IgD-negative memory B cell (primary cell): ENCODE results near the gene MYL10. TPM values are rescaled to one million over a fixed set of nuclear protein-coding genes. Genes with fewer than 3 reads are reported as not detected.

ENCODE experiments used
- H3K27ac Mint-ChIP-seq, 3 donors: one replicate each; pipeline ENCODE4 v1.8.0; 2020 to 2022; ENCODE audit warnings: mild to moderate bottlenecking in 3 of 3, mixed read lengths in 3 of 3, moderate library complexity in 1 of 3
- H3K27me3 Mint-ChIP-seq: one replicate; pipeline ENCODE4 v1.8.0; 2021; ENCODE audit warnings: mixed read lengths
- H3K36me3 Mint-ChIP-seq: one replicate; pipeline ENCODE4 v1.8.0; 2020; ENCODE audit warnings: mild to moderate bottlenecking, mixed read lengths
- H3K4me1 Mint-ChIP-seq, 3 donors: one replicate each; pipeline ENCODE4 v1.8.0; 2020 to 2022; ENCODE audit warnings: mixed read lengths in 3 of 3, mild to moderate bottlenecking in 1 of 3
- H3K4me3 Mint-ChIP-seq, 4 donors: one replicate each; pipeline ENCODE4 v1.8.0; 2020 to 2022; ENCODE audit warnings: mild to moderate bottlenecking in 4 of 4, mixed read lengths in 4 of 4, moderate library complexity in 3 of 4
- H3K9me3 Mint-ChIP-seq, 3 donors: one replicate each; pipeline ENCODE4 v1.8.0; 2020 to 2021; ENCODE audit warnings: mixed read lengths in 3 of 3, mild to moderate bottlenecking in 1 of 3
- polyA plus RNA-seq: library from polyadenylated mRNA; unstranded; fragments of 300-500 nt; fragmentation: Illumina TruSeq; gene quantifications from one replicate; pipeline ENCODE4 v1.2.3, GENCODE V29; 2021

MYL10 gene
- polyA plus RNA-seq, 1 donor from 2014 or later = not detected

DNA sequence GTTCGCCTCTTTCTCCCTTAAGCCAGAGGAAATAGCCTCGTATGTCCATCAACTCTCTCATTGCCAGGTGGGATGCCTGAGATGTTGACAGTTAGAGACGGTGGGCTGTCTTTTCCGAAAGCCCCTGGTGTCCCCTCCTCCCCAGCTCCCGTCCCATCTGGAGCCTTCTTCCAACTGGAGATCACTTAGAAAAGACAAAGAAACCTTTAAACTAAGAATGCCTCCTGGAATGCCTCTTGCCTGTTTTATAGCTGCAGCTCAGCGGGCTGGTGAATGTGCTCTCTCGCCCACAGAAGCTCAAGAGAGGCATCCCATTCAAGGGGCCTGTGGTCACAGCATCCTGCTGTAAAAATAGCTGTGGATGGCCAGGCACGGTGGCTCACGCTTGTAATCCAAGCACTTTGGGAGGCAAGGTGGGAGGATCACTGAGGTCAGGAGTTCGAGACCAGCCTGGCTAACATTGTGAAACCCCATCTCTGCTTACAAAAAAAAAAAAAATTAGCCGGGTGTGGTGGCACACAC lies 5.2 kb upstream of the MYL10 start:
- no peaks in the 10 kb centered on the region for H3K4me1 Mint-ChIP-seq
- H3K27me3 Mint-ChIP-seq = peaks cover 4% of the 10 kb centered on the region
- no peak overlapping the region for H3K27ac Mint-ChIP-seq
- H3K9me3 Mint-ChIP-seq = peaks cover 0 to 9% (median 2%) of the 10 kb centered on the region in 3 donors
- H3K4me3 Mint-ChIP-seq = no peak overlapping the region
- H3K36me3 Mint-ChIP-seq = peaks cover 2% of the 10 kb centered on the region

DNA sequence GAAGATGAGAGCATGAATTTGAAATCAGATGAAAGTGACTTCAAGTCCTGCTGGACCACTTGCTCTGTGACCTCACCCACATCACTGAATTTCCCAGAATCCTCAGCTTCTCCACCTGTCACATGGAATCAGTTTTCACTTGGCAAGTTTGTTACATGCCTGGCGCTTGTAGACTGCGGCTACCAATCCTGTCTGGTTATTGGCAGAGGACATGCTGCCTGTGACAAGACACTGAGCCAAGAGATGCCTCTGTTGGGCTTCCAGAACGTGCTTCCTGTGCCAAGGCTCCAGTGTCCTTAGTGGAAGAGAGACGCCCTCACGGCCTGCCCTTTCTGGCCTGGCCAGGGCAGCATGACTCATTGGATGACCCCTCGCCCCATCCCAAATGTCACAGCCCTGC lies 4.4 kb upstream of the MYL10 start:
- peaks cover 2% of the 10 kb centered on the region for H3K36me3 Mint-ChIP-seq
- no peak overlapping the region for H3K4me3 Mint-ChIP-seq
- peaks cover 5% of the 10 kb centered on the region for H3K27me3 Mint-ChIP-seq
- H3K27ac Mint-ChIP-seq = no peak overlapping the region
- peaks cover 0 to 9% (median 2%) of the 10 kb centered on the region in 3 donors for H3K9me3 Mint-ChIP-seq
- H3K4me1 Mint-ChIP-seq = no peaks in the 10 kb centered on the region

DNA sequence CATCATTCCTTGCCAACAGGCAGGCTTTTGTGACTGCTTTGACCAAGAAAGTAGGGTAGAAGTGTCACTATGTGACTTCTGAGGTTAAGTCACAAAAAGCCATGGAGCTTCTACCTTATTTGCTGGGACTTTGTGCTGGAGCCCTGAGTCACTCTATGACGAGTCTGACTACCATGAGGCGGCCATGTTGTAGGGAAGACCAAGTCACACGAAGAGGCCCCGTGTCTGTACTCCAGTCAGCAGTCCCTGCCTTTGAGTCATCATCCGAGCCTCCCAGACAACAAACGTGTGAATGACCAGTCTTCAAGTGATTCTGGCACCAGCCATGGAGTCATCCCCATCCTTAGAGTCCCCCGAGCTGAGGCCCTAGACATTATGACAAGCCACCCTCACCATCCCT lies 3.5 kb upstream of the MYL10 start:
- H3K27me3 Mint-ChIP-seq = peaks cover 4% of the 10 kb centered on the region
- H3K27ac Mint-ChIP-seq = no peak overlapping the region
- no peak overlapping the region for H3K4me3 Mint-ChIP-seq
- H3K4me1 Mint-ChIP-seq = no peaks in the 10 kb centered on the region
- peaks cover 0 to 9% (median 2%) of the 10 kb centered on the region in 3 donors for H3K9me3 Mint-ChIP-seq
- H3K36me3 Mint-ChIP-seq = peaks cover 2% of the 10 kb centered on the region

DNA sequence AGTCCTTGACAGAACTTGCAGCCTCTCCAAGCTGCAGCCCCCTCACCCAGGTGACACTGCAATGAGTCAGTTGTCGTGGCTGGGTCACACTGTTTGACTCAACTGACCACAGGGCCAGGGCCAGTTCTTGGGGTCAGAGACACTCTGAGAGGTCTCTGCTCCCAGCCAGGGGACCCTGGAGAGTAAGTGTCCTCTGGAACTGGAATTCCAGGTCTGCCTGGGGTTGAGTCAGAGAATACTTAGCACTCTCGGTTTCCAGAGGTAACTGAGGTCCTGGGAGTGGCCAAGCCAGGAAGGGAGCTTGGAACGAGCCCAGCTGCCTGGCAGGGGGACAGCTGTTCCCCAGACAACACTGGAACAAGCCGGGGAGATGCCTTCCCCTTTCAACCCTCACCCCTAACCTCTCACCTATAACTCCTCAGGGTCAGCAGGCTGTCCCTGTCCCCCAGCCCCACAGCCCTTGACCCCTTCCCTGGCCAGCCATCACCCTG lies 2.2 kb upstream of the MYL10 start:
- peaks cover 0 to 9% (median 2%) of the 10 kb centered on the region in 3 donors for H3K9me3 Mint-ChIP-seq
- peak overlapping the region in 1 of 3 donors; percentile 40 for H3K27ac Mint-ChIP-seq
- H3K4me1 Mint-ChIP-seq = no peaks in the 10 kb centered on the region
- peaks cover 4% of the 10 kb centered on the region for H3K27me3 Mint-ChIP-seq
- H3K4me3 Mint-ChIP-seq = no peak overlapping the region
- peaks cover 2% of the 10 kb centered on the region for H3K36me3 Mint-ChIP-seq

DNA sequence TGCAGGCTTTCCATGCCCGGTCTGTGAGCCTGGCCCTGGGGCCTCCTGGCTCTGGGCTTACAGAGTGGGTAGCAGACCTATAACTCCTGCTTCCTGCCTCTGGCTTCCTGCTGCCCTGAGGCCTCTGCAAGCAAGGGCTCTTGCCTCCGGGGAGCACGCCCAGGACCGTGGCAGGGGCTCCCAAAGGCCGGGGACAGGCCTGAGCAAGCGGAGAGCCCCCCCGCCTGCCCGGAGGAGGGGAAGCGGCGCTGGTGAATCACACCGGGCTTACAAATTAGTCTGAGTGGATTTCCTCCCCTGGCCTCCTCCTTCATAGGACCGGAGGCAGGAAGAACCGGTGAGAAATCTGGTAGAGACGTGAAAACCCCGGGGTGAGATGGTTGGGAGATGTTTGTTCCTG lies 1.5 kb upstream of the MYL10 start:
- Mint-ChIP-seq H3K36me3 (peaks cover 2% of the 10 kb centered on the region), H3K27me3 (peaks cover 6% of the 10 kb centered on the region), H3K4me3 (peak overlapping the region in 1 of 4 donors; percentile 55), H3K9me3 (peaks cover 0 to 9% (median 2%) of the 10 kb centered on the region in 3 donors), H3K4me1 (peaks cover 0 to 2% (median 0%) of the 10 kb centered on the region in 3 donors), H3K27ac (no peak overlapping the region)

DNA sequence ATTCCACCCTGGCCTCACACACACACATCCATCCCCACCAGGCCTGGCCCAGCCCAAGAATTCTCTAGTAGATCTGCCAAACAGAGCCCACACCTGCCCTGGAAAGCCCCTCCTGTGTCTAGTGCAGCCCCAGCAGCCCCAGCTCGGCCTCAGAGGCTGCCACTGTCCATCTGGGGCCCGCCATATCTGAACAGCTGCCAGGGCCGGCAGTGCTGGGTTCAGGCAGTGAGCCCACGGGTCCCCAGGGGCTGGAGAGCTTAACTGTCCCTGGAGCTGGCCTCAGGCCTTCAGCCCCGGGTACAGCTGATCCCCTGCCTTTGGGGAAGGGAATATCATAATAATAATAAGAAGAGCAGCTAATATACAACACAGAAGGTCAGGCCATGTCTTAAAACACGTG lies 574 bp downstream of the MYL10 start:
- no peaks in the 10 kb centered on the region for H3K36me3 Mint-ChIP-seq
- H3K4me3 Mint-ChIP-seq = no peak overlapping the region
- no peak overlapping the region for H3K27ac Mint-ChIP-seq
- H3K4me1 Mint-ChIP-seq = peaks cover 0 to 2% (median 0%) of the 10 kb centered on the region in 3 donors
- H3K9me3 Mint-ChIP-seq = peaks cover 0 to 6% (median 2%) of the 10 kb centered on the region in 3 donors
- H3K27me3 Mint-ChIP-seq = peaks cover 16% of the 10 kb centered on the region

DNA sequence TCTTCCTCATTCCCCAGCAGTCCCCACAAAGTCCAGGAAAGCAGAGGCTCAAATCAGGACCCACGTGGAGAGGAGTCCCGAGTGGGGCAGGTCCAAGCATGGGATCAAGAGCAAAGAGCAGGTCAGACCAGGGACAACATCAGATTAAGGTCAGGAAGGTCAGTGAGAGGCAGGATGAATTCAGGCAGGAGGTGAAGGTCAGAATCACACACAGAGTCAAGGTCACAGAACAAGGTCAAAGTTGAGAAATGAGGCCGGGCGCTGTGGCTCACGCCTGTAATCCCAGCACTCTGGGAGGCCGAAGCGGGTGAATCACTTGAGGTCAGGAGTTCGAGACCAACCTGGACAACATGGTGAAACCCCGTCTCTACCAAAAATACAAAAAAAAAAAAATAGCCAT lies 2.3 kb downstream of the MYL10 start:
- Mint-ChIP-seq H3K27me3 (peaks cover 16% of the 10 kb centered on the region), H3K4me3 (no peak overlapping the region), H3K36me3 (no peaks in the 10 kb centered on the region), H3K27ac (no peak overlapping the region), H3K9me3 (no peaks in the 10 kb centered on the region), H3K4me1 (peaks cover 0 to 2% (median 0%) of the 10 kb centered on the region in 3 donors)

DNA sequence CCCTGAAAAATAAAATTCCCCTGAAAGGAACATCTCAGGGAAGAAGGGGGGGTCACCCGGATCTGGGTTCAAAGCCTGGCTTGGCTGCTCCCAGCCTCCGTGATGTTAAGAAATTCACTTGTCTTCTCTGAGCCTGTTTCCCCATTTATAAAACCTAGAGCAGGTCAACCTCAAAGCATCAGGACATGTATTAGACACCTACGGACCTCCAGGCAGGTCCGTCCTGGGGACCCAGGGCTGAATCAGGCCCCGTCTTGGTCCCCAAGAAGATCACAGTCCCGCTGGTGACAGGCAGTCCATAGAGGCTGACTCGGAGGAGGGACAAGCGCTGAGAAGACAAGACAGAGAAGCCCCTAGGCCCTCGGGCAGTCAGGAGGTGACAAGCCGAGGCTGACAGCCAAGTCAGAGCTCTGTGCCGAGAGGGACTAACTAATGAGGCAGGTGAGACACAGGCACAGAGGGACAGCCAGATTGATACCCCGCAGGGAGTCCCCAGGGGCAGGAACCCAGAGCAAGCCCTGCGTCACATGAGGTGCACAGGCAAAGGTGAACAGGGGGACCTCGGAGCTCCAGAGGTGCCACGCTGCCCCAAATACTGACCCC lies 2.9 kb downstream of the MYL10 start:
- H3K27me3 Mint-ChIP-seq = peaks cover 16% of the 10 kb centered on the region
- H3K4me1 Mint-ChIP-seq = peaks cover 0 to 2% (median 0%) of the 10 kb centered on the region in 3 donors
- no peaks in the 10 kb centered on the region for H3K9me3 Mint-ChIP-seq
- H3K36me3 Mint-ChIP-seq = no peaks in the 10 kb centered on the region
- no peak overlapping the region for H3K4me3 Mint-ChIP-seq
- no peak overlapping the region for H3K27ac Mint-ChIP-seq

DNA sequence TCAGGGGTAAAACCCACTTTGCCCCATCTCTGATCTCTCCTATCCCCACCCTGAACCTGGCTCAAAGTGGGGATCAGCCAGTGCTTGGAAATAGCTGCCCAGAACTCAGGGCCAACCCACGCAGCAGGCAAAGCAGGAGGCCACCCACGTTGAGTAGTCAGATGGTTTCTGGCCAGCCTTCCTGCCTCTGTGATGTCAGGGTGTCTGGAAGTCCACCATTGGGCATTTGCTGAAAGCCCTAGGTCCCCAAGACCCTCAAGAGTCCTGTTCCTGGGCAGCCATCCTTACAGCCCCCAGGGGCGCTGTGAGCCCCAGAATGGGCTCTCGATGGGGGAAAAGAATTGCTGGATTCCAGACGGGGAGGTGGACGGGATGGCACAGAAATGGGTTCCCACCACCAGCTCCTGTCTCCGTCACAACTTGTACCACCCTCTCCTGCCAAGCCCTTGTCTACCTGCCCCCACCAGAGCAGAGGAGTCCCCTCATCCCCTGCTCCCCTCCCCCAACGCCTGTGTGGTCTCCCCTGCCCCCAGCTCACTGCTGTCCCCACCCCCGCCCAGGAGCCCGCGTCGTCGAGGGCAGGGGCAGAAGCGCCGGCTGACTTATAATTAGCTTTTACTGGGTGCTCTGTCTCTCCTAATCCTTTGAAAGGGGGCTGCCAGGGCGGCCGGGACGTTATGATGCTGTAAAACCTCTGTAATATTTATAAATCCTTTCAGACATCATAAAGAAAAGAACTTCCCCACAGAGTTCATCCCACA lies 3.9 kb downstream of the MYL10 start:
- Mint-ChIP-seq H3K4me1 (peaks cover 0 to 2% (median 0%) of the 10 kb centered on the region in 3 donors), H3K27me3 (peaks cover 16% of the 10 kb centered on the region), H3K27ac (no peak overlapping the region), H3K9me3 (no peaks in the 10 kb centered on the region), H3K36me3 (no peaks in the 10 kb centered on the region), H3K4me3 (no peak overlapping the region)

DNA sequence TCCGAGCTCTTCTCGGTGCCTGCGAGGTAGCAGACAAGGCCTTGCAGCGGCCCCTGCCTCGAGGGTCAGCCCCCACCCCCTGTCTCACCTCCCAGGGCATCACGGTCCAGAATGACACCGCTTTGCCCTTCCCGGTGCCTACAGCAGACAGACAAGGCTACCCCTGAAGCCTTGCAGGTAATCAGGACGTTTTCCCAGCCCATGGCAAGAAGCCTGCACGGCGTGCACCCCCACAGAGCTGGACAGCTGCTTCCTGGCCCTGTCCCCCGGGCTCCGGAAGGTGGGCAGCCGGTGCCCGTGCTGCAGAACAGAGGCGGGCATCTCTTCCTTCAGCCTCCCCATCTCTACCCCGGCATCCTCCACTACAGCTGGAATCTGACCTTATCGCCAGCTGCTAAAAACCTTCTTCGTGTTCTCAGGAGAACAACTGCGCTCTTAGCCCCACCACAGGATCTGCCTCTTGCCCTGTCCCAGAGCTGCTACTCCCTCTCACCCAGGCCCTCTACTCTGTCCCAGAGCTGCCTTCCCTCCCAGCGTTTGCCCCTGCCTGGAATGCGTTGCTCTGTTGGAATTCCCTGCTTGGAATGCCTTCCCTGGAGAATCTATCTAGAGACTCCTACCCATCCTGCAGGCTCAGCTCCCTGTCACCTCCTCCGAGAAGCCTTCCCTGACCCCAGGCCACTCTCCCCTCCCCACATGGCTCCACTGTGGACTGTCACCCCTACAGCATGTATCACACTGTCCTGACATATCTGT lies 4.7 kb downstream of the MYL10 start:
- peaks cover 16% of the 10 kb centered on the region for H3K27me3 Mint-ChIP-seq
- H3K9me3 Mint-ChIP-seq = no peaks in the 10 kb centered on the region
- peaks cover 0 to 2% (median 0%) of the 10 kb centered on the region in 3 donors for H3K4me1 Mint-ChIP-seq
- H3K36me3 Mint-ChIP-seq = no peaks in the 10 kb centered on the region
- no peak overlapping the region for H3K4me3 Mint-ChIP-seq
- H3K27ac Mint-ChIP-seq = no peak overlapping the region

DNA sequence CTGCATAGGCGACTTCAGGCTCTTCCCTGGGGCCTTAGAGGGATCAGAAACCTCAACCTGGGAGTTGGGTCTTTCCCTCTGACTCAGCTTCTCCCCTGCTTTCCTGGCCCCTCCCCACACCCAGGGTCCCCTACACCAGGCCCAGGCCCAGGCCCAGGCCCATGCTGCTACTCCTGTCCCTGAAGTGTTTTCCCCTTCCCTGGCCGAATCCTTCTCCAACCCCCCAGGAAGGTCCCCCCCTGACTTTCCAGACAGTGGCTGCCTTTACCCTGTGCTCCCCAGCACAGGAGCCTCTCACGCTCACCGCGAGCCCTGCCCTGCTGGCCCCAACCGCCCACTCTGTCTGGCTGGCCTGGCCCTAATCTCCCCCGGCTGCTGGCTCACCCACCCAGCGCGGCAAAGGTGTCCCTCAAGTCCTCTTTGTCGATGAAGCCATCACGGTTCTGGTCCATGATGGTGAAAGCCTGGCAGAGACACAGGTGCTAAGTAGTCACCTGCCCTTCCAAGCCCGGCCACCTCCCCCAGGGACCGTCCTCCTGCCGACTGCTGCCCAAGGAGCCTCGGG lies 6.4 kb downstream of the MYL10 start:
- H3K4me1 Mint-ChIP-seq = peaks cover 0 to 2% (median 0%) of the 10 kb centered on the region in 3 donors
- H3K9me3 Mint-ChIP-seq = no peaks in the 10 kb centered on the region
- no peak overlapping the region for H3K27ac Mint-ChIP-seq
- peaks cover 14% of the 10 kb centered on the region for H3K27me3 Mint-ChIP-seq
- H3K36me3 Mint-ChIP-seq = no peaks in the 10 kb centered on the region
- no peak overlapping the region for H3K4me3 Mint-ChIP-seq

DNA sequence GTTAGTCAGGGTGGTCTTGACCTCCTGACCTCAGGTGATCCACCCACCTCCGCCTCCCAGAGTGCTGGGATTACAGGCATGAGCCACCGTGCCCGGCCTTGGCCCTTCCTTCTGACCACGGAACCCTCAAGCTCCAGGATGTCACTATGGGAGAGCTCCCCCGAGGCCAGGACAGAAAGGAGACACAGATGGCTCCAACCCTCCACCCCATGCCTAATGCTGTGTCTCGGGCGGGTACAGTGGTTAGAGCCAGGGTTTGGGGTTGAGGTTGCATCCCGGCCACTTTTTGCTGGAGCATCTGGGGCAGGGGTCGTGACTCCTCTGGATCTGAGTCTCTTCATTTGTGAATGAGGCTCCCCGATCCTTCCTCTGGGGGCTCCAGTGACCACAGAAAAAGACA lies 8.1 kb downstream of the MYL10 start:
- Mint-ChIP-seq H3K27ac (no peak overlapping the region), H3K9me3 (no peaks in the 10 kb centered on the region), H3K27me3 (peaks cover 16% of the 10 kb centered on the region), H3K36me3 (no peaks in the 10 kb centered on the region), H3K4me3 (no peak overlapping the region), H3K4me1 (peaks cover 0 to 2% (median 0%) of the 10 kb centered on the region in 3 donors)

DNA sequence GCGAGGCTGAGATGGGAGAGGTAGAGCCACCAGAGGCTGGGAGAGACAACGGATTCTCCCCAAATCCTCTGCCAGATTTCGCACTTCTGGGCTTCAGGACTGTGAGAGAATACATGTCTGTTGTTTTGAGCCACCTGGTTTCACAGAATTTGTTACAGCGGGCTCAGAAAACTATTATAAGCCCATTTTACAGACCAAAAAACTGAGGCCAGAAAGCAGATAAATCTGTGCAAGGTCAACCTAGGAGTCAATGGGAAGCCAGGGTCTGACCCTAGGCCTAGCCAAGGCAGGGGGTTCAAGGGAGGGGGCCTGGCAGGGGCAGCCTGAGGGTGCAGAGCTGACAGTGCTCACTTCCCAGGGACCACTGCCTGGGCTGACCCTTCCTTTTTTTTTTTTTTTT lies 8.7 kb downstream of the MYL10 start:
- no peaks in the 10 kb centered on the region for H3K36me3 Mint-ChIP-seq
- H3K4me1 Mint-ChIP-seq = no peaks in the 10 kb centered on the region
- H3K27me3 Mint-ChIP-seq = peaks cover 17% of the 10 kb centered on the region
- H3K4me3 Mint-ChIP-seq = no peak overlapping the region
- H3K9me3 Mint-ChIP-seq = no peaks in the 10 kb centered on the region
- no peak overlapping the region for H3K27ac Mint-ChIP-seq

DNA sequence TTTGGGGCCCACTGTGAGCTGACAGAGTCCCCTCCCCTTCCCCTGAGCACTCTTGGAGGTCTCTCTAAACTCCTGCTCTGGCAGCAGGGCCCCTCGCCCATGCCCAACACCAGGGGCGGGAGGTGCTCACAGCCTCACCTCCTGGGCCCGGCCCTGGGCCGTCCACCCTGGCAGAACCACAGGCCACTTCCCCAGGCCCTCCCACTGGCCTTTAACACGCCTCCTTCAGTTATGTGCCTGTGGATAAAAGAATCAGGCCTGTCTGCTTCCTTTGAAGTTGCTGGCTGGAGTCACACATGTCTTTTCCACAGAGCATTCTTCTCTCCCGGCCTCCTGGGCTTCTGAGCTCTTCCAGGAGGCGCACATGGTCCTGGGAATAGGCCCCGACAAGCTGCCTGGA lies 10.2 kb downstream of the MYL10 start:
- Mint-ChIP-seq H3K27me3 (peaks cover 12% of the 10 kb centered on the region), H3K4me1 (no peaks in the 10 kb centered on the region), H3K9me3 (no peaks in the 10 kb centered on the region), H3K27ac (peak overlapping the region in 1 of 3 donors; percentile 81), H3K36me3 (no peaks in the 10 kb centered on the region), H3K4me3 (no peak overlapping the region)
